GM12891 (cell line): Measurements from ENCODE around the gene ZNF324.
"Not testable (repeated sequence)": the region's sequence is repeated elsewhere in the genome, so short reads cannot be mapped to it uniquely, and the experiment has no call there.

Source experiments
- DNase-seq: peaks from one replicate; pipeline ENCODE4 v3.0.0; 2011; ENCODE audit warnings: low spot score; ENCODE audit not compliant: insufficient read length
- FAIRE-seq: peaks from 2 replicates; lab custom pipeline; 2011; peaks lifted over from hg19 to GRCh38; lab: Jason Lieb, UNC
- PAX5 ChIP-seq: IDR thresholded peaks from 2 replicates; pipeline ENCODE4 v1.6.1; 2011; ENCODE audit warnings: low read length, moderate library complexity, mild to moderate bottlenecking; ENCODE audit not compliant: insufficient read depth, severe bottlenecking
- POLR2A ChIP-seq: IDR thresholded peaks from 2 replicates; pipeline ENCODE4 v1.6.1; 2011; ENCODE audit warnings: low read depth, low read length, control low read depth
- POLR2AphosphoS5 ChIP-seq: IDR thresholded peaks from 2 replicates; pipeline ENCODE4 v1.6.1; 2011; ENCODE audit warnings: low read depth, low read length, control low read depth
- POU2F2 ChIP-seq: IDR thresholded peaks from 2 replicates; pipeline ENCODE4 v1.6.1; 2011; ENCODE audit warnings: low read depth, mild to moderate bottlenecking, control low read depth, low read length, moderate library complexity
- SPI1 ChIP-seq: IDR thresholded peaks from 2 replicates; pipeline ENCODE4 v1.6.1; 2011; ENCODE audit warnings: low read depth, low read length, control low read depth
- TAF1 ChIP-seq: IDR thresholded peaks from 2 replicates; pipeline ENCODE4 v1.6.1; 2011; ENCODE audit warnings: low read depth, low read length, control low read depth

Gene ZNF324

DNA sequence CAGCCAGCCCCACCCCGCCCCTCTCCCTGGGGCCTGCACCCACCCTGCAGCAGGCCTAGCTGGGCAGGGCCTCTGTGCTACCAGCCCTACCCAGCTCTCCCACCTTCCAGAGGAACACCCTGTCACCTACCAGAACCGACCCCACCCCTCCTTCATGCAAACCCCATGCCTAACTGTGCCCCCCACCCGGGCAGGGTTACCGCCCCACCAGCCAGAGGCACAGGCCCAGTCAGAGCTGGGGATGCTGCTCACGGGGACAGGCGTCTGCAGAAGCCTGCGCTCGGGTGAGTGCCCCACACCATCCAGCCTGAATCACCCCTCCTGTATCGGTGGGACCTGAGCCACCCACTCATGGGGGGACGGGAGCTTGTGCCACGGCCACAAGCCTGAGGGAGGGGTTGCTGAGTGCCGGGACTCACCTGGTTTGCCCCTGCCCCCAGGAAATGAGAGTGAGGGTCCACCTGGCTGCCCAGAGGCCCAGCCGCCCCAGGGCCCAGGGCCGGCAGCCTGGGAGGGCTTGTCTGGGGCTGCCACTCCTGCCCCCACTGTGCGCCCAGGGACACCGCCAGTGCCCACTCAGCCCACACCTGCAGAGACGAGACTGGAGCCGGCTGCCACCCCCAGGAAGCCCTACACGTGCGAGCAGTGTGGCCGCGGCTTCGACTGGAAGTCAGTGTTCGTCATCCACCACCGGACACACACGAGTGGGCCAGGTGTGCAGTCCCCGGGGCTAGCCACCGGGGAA is 13.0 kb downstream of the ZNF324 start:
- DNase-seq (no peak), FAIRE-seq (no peak)
- TF ChIP-seq POU2F2 (no peak), TAF1 (no peak), POLR2A (no peak), SPI1 (no peak), PAX5 (no peak), POLR2AphosphoS5 (no peak)

- FAIRE-seq (no peak), DNase-seq (no peak)
- TF ChIP-seq POLR2A (no peak), PAX5 (no peak), TAF1 (no peak), POLR2AphosphoS5 (no peak), SPI1 (no peak)
Measured at GRCh38 chr19:58480481-58480830, 13.6 kb downstream of the ZNF324 start.

DNA sequence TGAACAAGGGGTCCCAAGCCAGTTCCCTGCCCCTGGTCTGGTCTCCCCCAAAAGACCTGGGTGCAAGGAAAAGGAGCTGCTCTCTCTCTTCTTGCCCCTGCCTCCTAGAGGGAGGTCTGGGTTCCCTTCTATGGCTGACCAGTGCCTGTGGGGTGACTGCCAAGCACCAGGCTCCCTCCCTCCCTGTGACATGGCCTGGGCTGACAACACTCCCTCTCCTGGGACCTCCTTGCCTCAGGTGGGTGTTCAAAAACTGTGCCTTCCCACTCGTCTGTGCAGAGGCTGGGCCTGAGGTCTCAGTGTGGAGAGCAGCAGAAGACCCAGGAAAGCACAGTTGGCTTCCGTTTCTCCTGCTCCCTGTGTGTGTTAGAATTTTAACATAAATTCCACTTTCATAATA is 14.0 kb downstream of the ZNF324 start:
- TF ChIP-seq POU2F2 (no peak), SPI1 (no peak), POLR2AphosphoS5 (no peak), TAF1 (no peak), POLR2A (no peak), PAX5 (no peak)
- no peak for FAIRE-seq
- no peak for DNase-seq

DNA sequence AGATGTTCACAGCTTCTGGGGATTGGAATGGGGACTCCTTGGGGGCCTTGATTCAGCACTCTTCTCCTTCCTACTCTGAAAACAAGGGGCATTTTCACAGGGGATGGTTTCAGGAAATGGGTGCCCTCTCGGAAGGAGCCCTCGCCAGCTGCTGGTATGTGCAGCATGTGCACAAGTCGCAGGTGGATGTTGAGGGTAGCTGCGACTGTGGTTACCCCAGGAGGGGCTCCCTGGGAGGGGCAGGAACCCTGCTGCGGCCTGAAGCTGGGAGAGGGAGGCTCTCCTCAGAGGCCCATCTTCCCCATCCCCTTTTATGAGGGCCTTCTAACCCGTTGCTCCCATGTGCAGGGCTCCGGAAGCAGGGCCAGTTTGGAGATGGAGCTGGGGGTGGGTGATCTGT is 15.5 kb downstream of the ZNF324 start:
- TF ChIP-seq POLR2A = no peak
- TF ChIP-seq SPI1 = no peak
- TF ChIP-seq PAX5 = no peak
- no peak for TF ChIP-seq POU2F2
- TF ChIP-seq TAF1 = no peak
- no peak for TF ChIP-seq POLR2AphosphoS5
- DNase-seq = no peak
- FAIRE-seq = no peak

DNA sequence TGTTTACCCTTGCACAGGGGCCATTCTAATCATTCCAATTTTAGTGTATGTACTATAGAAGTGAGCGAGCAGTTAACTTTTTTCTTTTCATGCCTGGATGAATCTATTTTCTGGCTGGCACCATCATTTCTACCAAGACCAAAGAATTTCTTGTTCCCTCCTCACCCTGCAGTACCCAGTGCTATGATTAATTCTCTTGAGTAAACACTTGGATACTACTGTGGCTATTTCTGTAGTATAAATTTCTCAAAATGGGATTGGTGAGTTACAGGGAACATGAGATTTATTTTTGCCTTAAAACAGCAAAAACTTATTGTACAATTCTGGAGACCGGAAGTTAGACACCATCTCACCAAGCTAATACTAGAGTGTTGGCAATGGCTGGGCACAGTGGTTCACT is 16.9 kb downstream of the ZNF324 start:
- DNase-seq (no peak), FAIRE-seq (no peak)
- TF ChIP-seq POLR2AphosphoS5 (no peak), POLR2A (no peak), TAF1 (no peak), POU2F2 (no peak)

DNA sequence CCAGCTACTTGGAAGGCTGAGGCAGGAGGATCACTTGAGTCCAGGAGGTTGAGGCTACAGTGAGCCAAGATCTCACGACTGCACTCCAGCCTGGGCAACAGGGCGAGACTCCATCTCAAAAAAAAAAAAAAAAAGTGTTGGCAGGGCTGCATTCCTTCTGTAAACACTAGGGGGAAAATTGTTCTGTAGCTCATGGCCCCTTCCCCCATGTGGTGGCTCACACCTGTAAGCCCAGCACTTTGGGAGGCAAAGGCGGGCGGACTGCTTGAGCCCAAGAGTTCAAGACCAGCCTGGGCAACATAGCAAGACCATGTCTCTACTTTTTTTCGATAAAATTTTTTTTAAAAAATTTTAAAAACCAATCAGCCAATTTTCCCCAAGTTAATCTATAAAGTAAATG is 17.5 kb downstream of the ZNF324 start:
- not testable (repeated sequence) for DNase-seq, FAIRE-seq

DNA sequence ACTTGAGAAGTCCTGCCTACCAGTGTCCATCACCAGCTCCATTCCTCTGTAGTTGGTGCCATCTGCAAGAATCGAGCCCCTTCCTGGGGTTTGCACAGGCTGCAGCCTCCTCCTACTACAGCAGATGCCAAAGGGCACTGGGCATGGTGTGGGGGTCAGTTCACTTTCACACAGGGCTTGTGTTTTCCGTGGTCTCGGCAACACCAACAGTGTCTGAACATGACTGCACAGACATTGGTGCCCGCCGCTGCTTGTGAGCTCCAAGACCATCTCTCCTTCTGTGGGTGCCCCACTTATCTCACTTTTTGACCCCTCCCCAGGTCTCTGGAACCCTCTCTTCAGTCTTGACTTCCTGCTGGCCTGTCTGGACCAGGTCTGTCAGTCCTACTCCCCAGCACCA is 24.5 kb downstream of the ZNF324 start:
- no peak for FAIRE-seq
- DNase-seq = no peak
- TF ChIP-seq POLR2A = no peak
- TF ChIP-seq POU2F2 = no peak
- no peak for TF ChIP-seq PAX5
- TF ChIP-seq TAF1 = no peak
- TF ChIP-seq SPI1 = no peak
- TF ChIP-seq POLR2AphosphoS5 = no peak

DNA sequence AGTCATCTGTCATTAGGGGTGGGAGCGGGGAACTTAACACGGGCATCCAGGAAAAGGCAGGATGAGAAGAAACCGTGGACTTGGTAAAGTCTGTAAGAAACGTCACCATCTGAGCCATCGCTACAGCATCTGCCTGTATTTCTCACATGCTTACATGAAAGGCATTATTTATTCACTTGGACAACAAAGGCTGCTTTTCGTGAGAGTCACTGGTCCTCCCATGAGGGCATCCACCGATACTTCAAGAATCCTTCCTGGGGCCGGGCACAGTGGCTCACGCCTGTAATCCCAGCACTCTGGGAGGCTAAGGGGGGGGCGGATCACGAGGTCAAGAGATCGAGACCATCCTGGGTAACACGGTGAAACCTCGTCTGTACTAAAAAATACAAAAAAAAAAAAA is 25.4 kb downstream of the ZNF324 start:
- DNase-seq (no peak), FAIRE-seq (no peak)
- TF ChIP-seq PAX5 = no peak
- TF ChIP-seq SPI1 = no peak
- TF ChIP-seq POLR2A = no peak
- TF ChIP-seq POU2F2 = no peak
- TF ChIP-seq POLR2AphosphoS5 = no peak
- TF ChIP-seq TAF1 = no peak

DNA sequence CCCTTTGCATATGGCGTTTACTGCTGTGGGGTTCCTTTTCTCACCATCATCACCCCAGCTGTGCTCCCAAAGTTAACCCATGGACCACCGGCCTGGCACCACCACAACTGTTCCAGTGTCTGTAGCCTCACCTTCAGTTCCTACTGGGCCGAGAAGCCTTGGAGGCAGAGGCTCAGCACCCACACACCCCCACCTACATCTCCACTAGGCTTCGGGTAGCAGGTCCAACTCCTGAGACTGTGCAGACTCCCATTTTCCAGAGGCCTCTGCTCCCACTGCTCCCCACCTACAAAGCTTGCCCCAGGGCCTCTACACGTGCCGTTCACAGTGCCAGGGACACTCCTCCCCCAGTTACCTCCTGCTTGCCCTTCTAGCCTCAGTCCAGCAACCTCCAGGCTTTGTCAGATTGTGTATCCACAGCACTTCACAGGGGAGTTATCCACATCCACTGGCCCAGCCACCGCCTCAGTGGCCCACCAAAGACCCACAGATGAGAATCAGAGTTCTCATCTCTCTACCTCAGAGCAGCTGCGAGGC is 30.8 kb downstream of the ZNF324 start:
- TF ChIP-seq POU2F2 = no peak
- no peak for TF ChIP-seq SPI1
- TF ChIP-seq POLR2AphosphoS5 = no peak
- no peak for TF ChIP-seq POLR2A
- TF ChIP-seq PAX5 = no peak
- TF ChIP-seq TAF1 = no peak
- DNase-seq (no peak), FAIRE-seq (no peak)
